ENCODE measurements around the gene STK32A.

STK32A gene

DNA sequence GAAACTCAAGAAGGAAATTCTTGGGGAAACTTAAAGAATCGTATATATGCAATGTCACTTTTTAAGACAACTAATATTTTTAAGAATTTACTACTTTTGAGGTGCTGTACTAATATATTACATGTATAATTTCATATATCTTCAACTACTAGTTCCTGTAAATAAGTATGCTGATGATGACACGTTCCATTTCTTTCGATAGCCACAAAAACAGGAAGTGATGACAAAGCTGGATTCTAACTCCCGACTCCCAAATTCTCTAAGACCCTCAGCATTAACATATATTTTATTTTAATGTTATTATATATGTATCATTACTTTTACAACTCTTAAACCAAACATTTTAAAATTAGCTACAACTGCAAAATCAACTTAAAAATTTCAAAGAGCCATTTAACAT is 74.8 kb downstream of the STK32A start:
- no peak for DNase-seq (ENCODE audit: low read depth)
- no peak overlapping the region for H3K4me3 ChIP-seq (ENCODE audit: control insufficient read depth, low read depth, low read length)
- TF ChIP-seq, protein P1, sequence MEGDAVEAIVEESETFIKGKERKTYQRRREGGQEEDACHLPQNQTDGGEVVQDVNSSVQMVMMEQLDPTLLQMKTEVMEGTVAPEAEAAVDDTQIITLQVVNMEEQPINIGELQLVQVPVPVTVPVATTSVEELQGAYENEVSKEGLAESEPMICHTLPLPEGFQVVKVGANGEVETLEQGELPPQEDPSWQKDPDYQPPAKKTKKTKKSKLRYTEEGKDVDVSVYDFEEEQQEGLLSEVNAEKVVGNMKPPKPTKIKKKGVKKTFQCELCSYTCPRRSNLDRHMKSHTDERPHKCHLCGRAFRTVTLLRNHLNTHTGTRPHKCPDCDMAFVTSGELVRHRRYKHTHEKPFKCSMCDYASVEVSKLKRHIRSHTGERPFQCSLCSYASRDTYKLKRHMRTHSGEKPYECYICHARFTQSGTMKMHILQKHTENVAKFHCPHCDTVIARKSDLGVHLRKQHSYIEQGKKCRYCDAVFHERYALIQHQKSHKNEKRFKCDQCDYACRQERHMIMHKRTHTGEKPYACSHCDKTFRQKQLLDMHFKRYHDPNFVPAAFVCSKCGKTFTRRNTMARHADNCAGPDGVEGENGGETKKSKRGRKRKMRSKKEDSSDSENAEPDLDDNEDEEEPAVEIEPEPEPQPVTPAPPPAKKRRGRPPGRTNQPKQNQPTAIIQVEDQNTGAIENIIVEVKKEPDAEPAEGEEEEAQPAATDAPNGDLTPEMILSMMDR (conservative IDR thresholded peaks at IDR 0.05; ENCODE audit: control insufficient read depth, insufficient read depth, low read depth, low read length), result no peak

DNA sequence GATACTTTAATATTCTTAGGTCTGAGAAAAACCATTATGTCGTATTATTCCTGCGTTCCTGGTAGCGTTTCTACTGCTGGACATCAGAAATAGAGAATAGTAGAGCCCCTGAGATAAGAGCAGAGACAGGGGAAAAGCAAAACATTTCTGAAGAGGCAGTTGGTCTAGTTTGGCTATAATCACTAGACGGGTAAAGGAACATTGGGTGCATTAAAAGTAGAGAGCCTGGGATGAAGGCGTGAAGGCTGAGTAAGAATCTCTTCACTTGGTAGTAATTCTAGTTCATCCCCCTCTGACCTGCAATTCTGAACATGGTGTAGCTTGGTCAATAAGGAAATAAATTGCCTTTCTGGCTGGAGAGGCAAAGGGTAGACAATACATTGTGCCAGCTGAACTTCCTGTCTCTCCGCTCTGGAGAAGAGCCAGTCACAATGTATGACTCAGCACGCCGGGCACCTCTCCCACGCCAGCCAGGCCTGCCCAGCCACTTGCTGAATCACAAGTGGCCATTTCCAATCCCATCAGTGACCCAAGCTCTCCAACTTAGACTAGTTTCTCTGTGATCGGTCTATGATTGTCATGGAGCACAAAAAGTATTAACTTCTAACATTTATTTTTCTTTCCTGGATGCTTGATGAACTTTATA is 75.4 kb downstream of the STK32A start:
- peak; percentile 65 for DNase-seq (ENCODE audit: low read depth)
- TF ChIP-seq, protein P1 (conservative IDR thresholded peaks at IDR 0.05; ENCODE audit: control insufficient read depth, insufficient read depth, low read depth, low read length), result no peak
- no peak overlapping the region for H3K4me3 ChIP-seq (ENCODE audit: control insufficient read depth, low read depth, low read length)

DNA sequence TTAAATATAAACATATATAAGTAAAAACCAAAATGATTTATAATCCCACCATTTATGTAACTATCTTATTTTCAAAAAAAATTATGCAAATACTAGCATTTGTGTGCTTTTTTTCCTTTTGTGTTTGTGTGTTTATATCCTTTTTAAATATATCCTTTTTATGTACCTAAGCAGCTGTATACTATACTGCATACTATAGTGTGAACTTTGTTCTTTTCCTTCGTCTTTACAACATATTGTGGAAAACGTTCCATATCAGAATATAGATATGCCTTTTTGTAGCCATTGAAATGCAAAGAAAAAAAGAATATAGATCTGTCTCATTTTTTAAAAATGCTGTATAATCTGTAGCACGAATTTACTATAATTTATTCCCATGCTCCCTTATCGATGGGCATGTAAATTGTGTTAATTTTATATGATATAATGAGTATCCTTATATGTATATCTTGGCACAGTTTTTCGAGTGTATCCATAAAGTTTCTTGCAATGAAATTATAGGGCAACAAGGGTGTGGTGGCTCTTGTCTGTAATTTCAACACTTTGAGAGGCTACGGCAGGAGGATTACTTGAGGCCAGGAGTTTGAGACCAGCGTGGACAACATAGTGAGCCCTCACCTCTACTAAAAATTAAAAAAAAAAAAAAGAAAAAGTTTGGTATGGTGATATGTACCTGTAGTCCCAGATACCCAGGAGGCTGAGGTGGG is 83.3 kb downstream of the STK32A start:
- H3K4me3 ChIP-seq (ENCODE audit: control insufficient read depth, low read depth, low read length), result no peak overlapping the region
- DNase-seq (ENCODE audit: low read depth), result no peak
- TF ChIP-seq, protein P1 (conservative IDR thresholded peaks at IDR 0.05; ENCODE audit: control insufficient read depth, insufficient read depth, low read depth, low read length), result no peak

DNA sequence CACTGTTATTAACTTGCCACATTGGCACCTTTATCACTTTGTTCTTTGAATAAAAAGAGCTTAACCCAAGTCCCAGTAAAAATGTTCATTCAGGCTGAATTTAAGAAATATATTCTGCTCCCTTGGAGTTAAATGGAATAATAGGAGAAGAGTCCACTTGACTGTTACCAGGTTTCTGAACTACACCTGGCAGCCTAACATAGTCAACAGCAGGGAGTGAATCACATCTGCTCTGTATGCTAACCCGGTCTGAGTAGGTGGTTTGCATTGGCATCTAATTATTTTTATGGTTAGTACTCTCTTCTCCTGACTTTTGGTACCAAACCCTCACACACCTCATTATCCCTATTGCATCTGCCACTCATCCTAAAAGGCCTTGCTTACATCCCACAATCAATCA is 86.7 kb downstream of the STK32A start:
- TF ChIP-seq, protein P1 (conservative IDR thresholded peaks at IDR 0.05; ENCODE audit: control insufficient read depth, insufficient read depth, low read depth, low read length), result no peak
- no peak overlapping the region for H3K4me3 ChIP-seq (ENCODE audit: control insufficient read depth, low read depth, low read length)
- no peak for DNase-seq (ENCODE audit: low read depth)

GRCh38 chr5:147327421-147327820 is 92.6 kb downstream of the STK32A start:
- no peak overlapping the region for H3K4me3 ChIP-seq (ENCODE audit: control insufficient read depth, low read depth, low read length)
- TF ChIP-seq, protein P1 (conservative IDR thresholded peaks at IDR 0.05; ENCODE audit: control insufficient read depth, insufficient read depth, low read depth, low read length), result no peak
- no peak for DNase-seq (ENCODE audit: low read depth)

GRCh38 chr5:147327905-147328304 is 93.1 kb downstream of the STK32A start:
- no peak for DNase-seq (ENCODE audit: low read depth)
- TF ChIP-seq, protein P1 (conservative IDR thresholded peaks at IDR 0.05; ENCODE audit: control insufficient read depth, insufficient read depth, low read depth, low read length), result no peak
- no peak overlapping the region for H3K4me3 ChIP-seq (ENCODE audit: control insufficient read depth, low read depth, low read length)
